GM12801 (cell line): ENCODE measurements around the gene SYT13.

ENCODE experiments used
- CTCF ChIP-seq: IDR thresholded peaks from one replicate; pipeline ENCODE4 v1.5.1; 2011; ENCODE audit warnings: control low read depth; ENCODE audit not compliant: insufficient read length; ENCODE audit errors: extremely low read depth

The SYT13 gene

GRCh38 chr11:45232341-45233080 lies 53.6 kb downstream of the SYT13 start:
- no peak for TF ChIP-seq CTCF

DNA sequence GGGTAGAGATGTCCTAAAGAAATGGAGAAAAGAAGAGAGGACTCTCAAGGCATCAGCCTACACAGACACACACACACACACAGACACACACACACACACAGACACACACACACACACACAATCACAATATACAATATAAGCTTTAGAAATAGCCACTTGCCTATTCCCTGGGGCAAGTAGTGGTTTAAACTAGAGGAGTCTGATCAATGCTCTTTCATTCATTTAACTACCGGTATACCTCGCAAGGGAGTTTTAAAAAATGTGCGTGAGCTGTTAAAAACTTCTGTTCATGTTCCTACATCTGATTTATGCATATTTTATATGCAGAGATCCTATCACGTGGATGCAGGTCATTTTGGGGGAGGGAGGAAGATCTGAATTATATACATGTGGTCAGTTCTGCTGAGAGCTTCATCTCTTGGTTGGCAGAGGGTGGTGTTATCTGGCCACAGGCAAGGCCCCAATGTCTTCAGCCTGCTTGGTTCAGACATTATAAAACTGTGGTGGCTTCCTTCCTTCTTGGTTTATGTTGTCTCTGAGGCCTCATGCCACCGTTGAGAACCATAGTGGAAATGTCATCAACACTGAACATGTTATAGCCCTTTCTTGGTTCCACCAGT lies 56.6 kb downstream of the SYT13 start:
- no peak for TF ChIP-seq CTCF

GRCh38 chr11:45227836-45228235 lies 58.3 kb downstream of the SYT13 start:
- no peak for TF ChIP-seq CTCF

GRCh38 chr11:45226901-45227300 lies 59.2 kb downstream of the SYT13 start:
- no peak for TF ChIP-seq CTCF

DNA sequence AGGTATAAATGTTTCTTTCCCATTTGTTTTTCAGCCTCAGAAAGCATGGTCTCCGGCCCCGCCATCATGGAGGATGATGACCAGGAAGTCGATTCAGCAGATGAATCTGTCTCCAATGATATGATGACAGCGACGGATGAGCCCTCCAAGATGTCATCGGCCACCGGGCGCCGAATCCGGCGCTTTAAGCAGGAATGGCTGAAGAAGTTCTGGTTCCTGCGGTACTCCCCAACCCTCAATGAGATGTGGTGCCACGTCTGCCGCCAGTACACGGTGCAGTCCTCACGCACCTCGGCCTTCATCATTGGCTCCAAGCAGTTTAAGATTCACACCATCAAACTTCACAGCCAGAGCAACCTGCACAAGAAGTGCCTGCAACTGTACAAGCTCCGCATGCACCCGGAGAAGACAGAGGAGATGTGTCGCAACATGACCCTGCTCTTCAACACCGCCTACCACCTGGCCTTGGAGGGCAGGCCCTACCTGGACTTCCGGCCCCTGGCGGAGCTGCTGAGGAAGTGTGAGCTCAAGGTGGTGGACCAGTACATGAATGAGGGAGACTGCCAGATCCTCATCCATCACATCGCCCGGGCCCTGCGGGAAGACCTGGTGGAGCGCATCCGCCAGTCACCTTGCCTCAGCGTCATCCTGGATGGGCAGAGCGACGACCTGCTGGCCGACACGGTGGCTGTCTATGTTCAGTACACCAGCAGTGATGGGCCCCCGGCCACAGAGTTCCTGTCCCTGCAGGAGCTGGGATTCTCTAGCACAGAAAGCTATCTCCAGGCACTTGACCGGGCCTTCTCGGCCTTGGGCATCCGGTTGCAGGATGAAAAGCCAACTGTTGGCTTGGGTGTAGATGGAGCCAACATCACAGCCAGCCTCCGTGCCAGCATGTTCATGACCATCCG lies 59.9 kb downstream of the SYT13 start:
- no peak for TF ChIP-seq CTCF

GRCh38 chr11:45225277-45225676 lies 60.9 kb downstream of the SYT13 start:
- no peak for TF ChIP-seq CTCF

GRCh38 chr11:45224766-45225165 lies 61.4 kb downstream of the SYT13 start:
- no peak for TF ChIP-seq CTCF
